Thymus (tissue), 11 donors: ENCODE measurements around the gene TTYH2. TPM values are rescaled to one million over a fixed set of nuclear protein-coding genes. Genes with fewer than 3 reads are reported as not detected.
"Not testable (repeated sequence)": the region's sequence is repeated elsewhere in the genome, so short reads cannot be mapped to it uniquely, and the experiment has no call there.

Experiments used
- DNase-seq, 9 donors: peaks; one replicate each; pipeline ENCODE4 v3.0.0-alpha.2; 2013; ENCODE audit warnings: low spot score in 9 of 9, low read depth in 6 of 9, missing footprints in 1 of 9
- H3K27ac ChIP-seq, 2 donors: one replicate each; pipeline ENCODE4 v1.5.1; 2013; ENCODE audit warnings: control low read depth in 1 of 2, low read depth in 1 of 2, low read length in 1 of 2, mild to moderate bottlenecking in 1 of 2, moderate library complexity in 1 of 2
- H3K27me3 ChIP-seq, 2 donors: one replicate each; pipeline ENCODE4 v1.5.1; 2013; ENCODE audit warnings: low read length in 1 of 2; ENCODE audit not compliant: control insufficient read depth in 2 of 2, insufficient read depth in 1 of 2
- H3K36me3 ChIP-seq, 2 donors: one replicate each; pipeline ENCODE4 v1.5.1; 2013; ENCODE audit warnings: low read length in 1 of 2, mild to moderate bottlenecking in 1 of 2, moderate library complexity in 1 of 2; ENCODE audit not compliant: control insufficient read depth in 2 of 2, insufficient read depth in 2 of 2
- H3K4me1 ChIP-seq, 2 donors: one replicate each; pipeline ENCODE4 v1.5.1; 2013; ENCODE audit warnings: low read length in 2 of 2; ENCODE audit not compliant: control insufficient read depth in 2 of 2, insufficient read depth in 2 of 2
- H3K4me3 ChIP-seq, 2 donors: one replicate each; pipeline ENCODE4 v1.5.1; 2013; ENCODE audit warnings: low read length in 2 of 2, control low read depth in 1 of 2, mild to moderate bottlenecking in 1 of 2
- H3K9me3 ChIP-seq, 2 donors: one replicate each; pipeline ENCODE4 v1.5.1; 2013; ENCODE audit warnings: low read length in 1 of 2, mild to moderate bottlenecking in 1 of 2; ENCODE audit not compliant: control insufficient read depth in 2 of 2, insufficient read depth in 1 of 2
- WGBS: extraction: QIAGEN DNeasy Blood & Tissue Kit; methylation state at CpG from one replicate; pipeline ENCODE4 v1.1.7; 2013; 5-methylcytosine and 5-hydroxymethylcytosine counted together
- polyA plus RNA-seq: library from polyadenylated mRNA; stranded (reverse); fragments of 200-250 nt; gene quantifications from one replicate; pipeline ENCODE4 v1.2.3, GENCODE V29; 2013
- total RNA-seq: library from RNA; stranded (reverse); fragments of 120-200 nt; gene quantifications from one replicate; pipeline ENCODE4 v1.2.4, GENCODE V29; 2013
- donor health status: healthy.

Gene TTYH2
- total and polyA plus RNA-seq, 2 donors, result 4.9 to 8.7 TPM

DNA sequence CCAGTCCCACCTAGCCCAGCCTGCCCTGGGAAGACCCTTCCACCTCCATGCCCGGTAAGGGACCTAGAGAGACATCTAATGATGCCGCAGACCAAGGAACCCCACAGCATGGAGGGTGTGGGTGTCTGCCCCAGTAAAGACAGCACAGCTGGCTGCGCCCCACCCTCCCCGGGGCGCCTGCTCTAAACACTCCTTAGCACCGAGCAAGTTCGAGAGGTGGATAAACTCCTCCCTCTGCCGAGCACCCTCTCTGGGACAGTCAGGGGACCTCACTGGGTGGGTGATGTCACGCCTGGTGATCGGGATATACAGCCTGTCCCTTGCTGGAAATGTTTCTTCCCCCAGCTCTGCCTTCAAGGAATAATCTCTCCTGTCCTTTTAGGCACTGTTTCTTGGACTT is 43.9 kb downstream of the TTYH2 start:
- WGBS, result 96% methylated on average over 10 of the region's 10 CpGs
- Histone ChIP-seq H3K4me3 (no peak overlapping the region), H3K27ac (no peak overlapping the region), H3K4me1 (no peaks in the 10 kb centered on the region), H3K9me3 (no peaks in the 10 kb centered on the region), H3K36me3 (peaks cover 24 to 36% of the 10 kb centered on the region in 2 donors), H3K27me3 (no peaks in the 10 kb centered on the region)
- DNase-seq, result no peak

DNA sequence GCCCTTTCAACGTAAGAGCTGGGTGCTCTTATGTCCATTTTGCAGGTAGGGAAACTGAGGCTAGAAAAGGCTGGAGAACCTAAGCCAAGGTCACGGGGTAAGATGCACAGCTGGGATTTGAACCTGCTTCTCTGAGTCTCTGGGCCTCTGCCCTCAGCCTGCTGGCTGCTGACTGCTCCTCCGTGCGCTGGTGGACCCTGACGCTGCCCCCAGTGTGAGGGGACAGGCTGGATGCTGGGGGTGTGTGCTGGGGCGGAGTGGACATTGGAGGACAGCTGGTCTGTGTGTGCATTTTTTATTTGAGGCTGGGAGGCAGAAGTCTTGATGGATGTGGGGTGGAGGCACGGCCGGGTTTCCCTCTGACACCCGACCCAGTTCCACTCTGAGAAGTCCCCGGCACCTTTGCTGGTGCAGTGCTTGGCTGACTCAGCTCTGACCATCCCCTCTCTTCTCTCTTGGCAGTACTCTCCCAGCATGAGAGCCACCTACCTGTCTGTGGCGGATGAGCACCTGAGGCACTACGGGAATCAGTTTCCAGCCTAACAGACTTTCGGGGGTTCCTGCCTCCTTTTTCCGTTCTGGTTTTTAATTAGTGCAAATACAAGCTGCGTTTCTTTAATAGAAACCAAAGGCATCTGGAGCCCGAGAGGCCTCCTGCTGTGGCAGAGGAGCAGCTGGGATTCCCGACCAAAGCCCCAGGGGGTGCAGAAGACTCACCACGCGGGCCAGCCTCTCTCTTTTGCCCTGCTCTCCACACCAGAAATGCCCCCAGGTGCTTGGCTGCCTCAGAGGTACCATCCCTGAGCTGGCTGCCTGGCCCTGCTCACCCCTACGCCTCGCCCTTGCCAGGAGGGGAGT is 46.5 kb downstream of the TTYH2 start:
- H3K27ac ChIP-seq, result no peak overlapping the region
- H3K27me3 ChIP-seq, result no peaks in the 10 kb centered on the region
- H3K36me3 ChIP-seq, result peaks cover 11 to 25% of the 10 kb centered on the region in 2 donors
- no peaks in the 10 kb centered on the region for H3K4me1 ChIP-seq
- 94% methylated on average over 21 of the region's 21 CpGs for WGBS
- no peak for DNase-seq
- no peak overlapping the region for H3K4me3 ChIP-seq
- no peaks in the 10 kb centered on the region for H3K9me3 ChIP-seq

DNA sequence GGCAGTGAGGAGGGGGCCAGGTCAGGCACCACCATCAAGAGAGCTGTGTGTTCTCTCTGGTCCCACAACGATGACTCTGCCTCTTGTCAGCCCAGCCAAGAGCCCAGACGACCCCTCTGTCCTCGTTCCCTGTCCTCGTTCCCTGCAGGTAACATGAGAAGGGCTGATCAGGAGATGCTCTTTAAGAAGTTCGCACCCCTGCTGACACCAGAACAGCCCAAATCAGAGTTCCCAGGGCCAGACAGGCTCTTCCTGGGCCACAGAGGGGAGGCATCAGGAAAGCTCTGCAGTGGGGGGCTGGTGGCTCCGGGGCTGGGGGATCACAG is 47.1 kb downstream of the TTYH2 start:
- no peaks in the 10 kb centered on the region for H3K27me3 ChIP-seq
- H3K4me1 ChIP-seq, result no peaks in the 10 kb centered on the region
- H3K9me3 ChIP-seq, result no peaks in the 10 kb centered on the region
- 90% methylated on average over 6 of the region's 6 CpGs for WGBS
- DNase-seq, result no peak
- H3K4me3 ChIP-seq, result no peak overlapping the region
- H3K27ac ChIP-seq, result no peak overlapping the region
- peaks cover 11 to 22% of the 10 kb centered on the region in 2 donors for H3K36me3 ChIP-seq

DNA sequence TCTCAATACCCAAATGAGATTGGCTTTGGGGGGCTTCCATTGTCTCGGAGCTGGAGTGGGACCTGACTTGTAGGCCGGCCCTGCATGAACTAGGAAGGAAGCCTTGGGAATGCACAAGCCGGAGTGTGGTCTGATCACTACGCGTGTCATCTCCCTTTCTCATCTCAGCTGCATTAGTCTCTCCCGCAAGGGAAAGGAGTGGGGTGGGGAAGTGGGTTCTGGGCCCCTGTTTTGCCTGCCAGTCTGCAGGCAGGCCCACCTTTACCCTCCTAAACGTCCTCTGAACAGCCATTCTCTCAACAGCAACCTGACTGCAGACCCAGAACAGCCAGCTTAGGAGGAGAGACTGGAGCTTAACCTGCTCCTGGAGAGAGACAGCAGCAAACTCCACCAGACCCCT is 49.2 kb downstream of the TTYH2 start:
- WGBS, result 93% methylated on average over 7 of the region's 7 CpGs
- DNase-seq, result no peak
- no peak overlapping the region for H3K4me3 ChIP-seq
- H3K27me3 ChIP-seq, result no peaks in the 10 kb centered on the region
- no peak overlapping the region for H3K27ac ChIP-seq
- peaks cover 0 to 3% of the 10 kb centered on the region in 2 donors for H3K4me1 ChIP-seq
- H3K9me3 ChIP-seq, result no peaks in the 10 kb centered on the region
- H3K36me3 ChIP-seq, result peaks cover 10 to 11% of the 10 kb centered on the region in 2 donors

DNA sequence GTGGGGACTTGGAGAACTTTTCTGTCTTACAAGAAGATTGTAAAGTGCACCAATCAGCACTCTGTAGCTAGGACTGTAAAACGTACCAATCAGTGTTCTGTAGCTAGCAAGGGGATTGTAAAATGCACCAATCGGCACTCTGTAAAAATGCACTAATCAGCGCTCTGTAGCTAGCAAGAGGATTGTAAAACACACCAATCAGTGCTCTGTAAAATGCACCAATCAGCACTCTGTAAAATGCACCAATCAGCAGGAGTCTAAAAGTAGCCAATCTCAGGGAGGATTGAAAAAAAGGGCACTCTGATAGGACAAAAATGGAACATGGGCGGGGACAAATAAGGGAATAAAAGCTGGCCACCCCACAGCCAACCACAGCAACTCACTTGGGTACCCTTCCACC is 53.7 kb downstream of the TTYH2 start:
- not testable (repeated sequence) for H3K4me3 ChIP-seq, H3K36me3 ChIP-seq, H3K9me3 ChIP-seq, H3K27me3 ChIP-seq, DNase-seq, H3K27ac ChIP-seq
- 85% methylated on average over 4 of the region's 4 CpGs for WGBS
- peaks cover 0 to 15% of the 10 kb centered on the region in 2 donors for H3K4me1 ChIP-seq

DNA sequence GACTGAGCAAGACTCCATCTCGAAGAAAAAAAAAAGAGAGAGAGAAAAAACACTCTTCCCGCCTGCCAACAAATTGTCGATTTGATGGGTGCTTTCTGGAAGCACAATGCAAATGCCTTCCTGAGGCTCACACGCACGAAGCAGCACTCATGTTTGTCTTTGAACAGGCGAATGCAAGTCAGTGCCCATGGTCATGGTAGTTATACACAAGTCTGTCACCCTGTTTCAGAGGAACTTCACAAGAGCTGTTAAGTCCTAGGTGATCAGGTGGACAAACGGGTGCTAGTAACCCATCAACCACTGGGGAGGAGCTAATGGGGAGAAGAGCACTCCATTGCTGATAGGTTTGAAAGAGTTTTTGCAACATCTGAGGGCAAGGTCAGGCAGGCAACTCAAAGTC is 54.2 kb downstream of the TTYH2 start:
- no peak for DNase-seq
- Histone ChIP-seq H3K27ac (no peak overlapping the region), H3K4me1 (peaks cover 0 to 15% of the 10 kb centered on the region in 2 donors), H3K36me3 (no peaks in the 10 kb centered on the region), H3K4me3 (no peak overlapping the region), H3K27me3 (no peaks in the 10 kb centered on the region), H3K9me3 (no peaks in the 10 kb centered on the region)
- WGBS, result 96% methylated on average over 7 of the region's 7 CpGs

DNA sequence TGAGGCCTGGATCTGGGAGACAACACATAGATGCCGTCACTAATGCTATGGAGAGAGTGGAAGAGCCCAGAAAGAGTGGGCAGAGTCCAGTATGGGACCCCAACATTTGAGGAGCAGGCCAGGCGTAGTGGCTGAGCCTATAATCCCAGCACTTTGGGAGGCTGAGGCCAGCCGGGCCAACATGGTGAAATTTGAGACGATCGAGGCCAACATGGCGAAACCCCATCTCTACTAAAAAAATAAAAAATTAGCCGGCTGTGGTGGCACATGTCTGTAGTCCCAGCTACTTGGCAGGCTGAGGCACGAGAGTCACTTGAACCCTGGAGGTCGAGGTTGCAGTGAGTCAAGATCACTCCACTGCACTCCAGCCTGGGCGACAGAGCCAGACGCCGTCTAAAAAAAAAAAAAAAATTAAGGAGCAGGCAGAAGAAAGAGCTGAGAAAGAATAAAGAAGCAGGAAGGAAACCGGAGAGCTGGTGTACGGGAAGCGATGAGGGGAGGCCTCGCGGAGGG is 54.7 kb downstream of the TTYH2 start:
- Histone ChIP-seq H3K4me3 (no peak overlapping the region), H3K9me3 (no peaks in the 10 kb centered on the region), H3K27me3 (no peaks in the 10 kb centered on the region), H3K36me3 (no peaks in the 10 kb centered on the region), H3K27ac (no peak overlapping the region), H3K4me1 (peaks cover 0 to 15% of the 10 kb centered on the region in 2 donors)
- WGBS, result 47% methylated on average over 17 of the region's 17 CpGs
- peak in 1 of 9 donors; percentile 30 for DNase-seq

DNA sequence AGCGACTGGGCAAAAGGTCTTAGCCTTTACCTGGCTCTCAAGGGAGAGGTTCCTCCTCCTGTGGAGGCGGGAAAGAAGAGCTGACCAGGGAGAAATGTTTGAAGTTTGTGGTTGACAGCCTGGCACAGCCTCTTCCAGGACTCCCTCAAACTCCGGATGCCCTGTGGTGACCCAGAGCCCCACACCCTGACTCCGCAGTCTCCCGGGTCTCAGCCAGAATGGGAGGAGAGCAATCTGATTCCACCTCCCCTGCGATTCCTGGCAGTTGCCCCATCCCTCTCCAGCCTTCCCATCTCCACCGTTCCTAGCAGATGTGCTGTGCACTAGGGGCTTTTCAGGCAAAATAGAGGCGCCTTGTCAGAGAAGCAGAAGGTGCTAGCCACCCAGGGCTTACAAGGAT is 55.2 kb downstream of the TTYH2 start:
- no peaks in the 10 kb centered on the region for H3K27me3 ChIP-seq
- H3K4me1 ChIP-seq, result peaks cover 0 to 15% of the 10 kb centered on the region in 2 donors
- H3K27ac ChIP-seq, result no peak overlapping the region
- H3K4me3 ChIP-seq, result no peak overlapping the region
- H3K36me3 ChIP-seq, result no peaks in the 10 kb centered on the region
- WGBS, result 51% methylated on average over 8 of the region's 8 CpGs
- DNase-seq, result no peak
- H3K9me3 ChIP-seq, result no peaks in the 10 kb centered on the region

DNA sequence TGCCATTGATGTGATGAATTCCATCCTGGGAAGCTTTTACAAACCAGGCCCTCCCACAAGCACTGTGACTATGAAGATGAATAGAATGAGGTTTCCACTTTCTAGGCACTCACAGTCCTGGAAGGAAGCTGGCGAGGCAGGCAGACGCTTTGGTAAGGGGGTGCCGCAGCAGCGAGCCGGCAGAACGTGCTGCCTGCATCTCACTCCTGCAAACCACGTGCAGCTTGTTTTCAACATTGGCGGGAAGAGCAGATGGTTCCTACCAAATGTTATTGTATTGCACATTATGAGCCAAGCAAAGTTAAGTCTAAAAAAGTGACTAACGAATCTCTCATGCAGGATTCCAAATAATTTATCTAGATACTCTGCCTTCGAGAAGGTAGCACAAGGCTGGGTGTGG is 57.0 kb downstream of the TTYH2 start:
- WGBS, result 78% methylated on average over 10 of the region's 10 CpGs
- Histone ChIP-seq H3K4me3 (no peak overlapping the region), H3K27me3 (peaks cover 0 to 4% of the 10 kb centered on the region in 2 donors), H3K9me3 (no peaks in the 10 kb centered on the region), H3K36me3 (no peaks in the 10 kb centered on the region), H3K27ac (no peak overlapping the region), H3K4me1 (peaks cover 16 to 32% of the 10 kb centered on the region in 2 donors)
- no peak for DNase-seq
